D721Med (cell line): ENCODE results near the gene GNAL.

Experiments used
- DNase-seq: peaks from one replicate; pipeline ENCODE4 v3.0.0; 2011; ENCODE audit warnings: low spot score; ENCODE audit not compliant: insufficient read length
- FAIRE-seq: peaks from 2 replicates; lab custom pipeline; 2011; peaks lifted over from hg19 to GRCh38; lab: Jason Lieb, UNC
- TF ChIP-seq, protein P1 (sequence below): IDR thresholded peaks from 2 replicates; pipeline ENCODE4 v1.5.1; 2012; ENCODE audit warnings: mild to moderate bottlenecking, control low read depth; ENCODE audit not compliant: insufficient read depth; ENCODE audit errors: missing control alignments

GNAL gene

GRCh38 chr18:11791131-11791530, 102.1 kb downstream of the GNAL start:
- FAIRE-seq (no peak), DNase-seq (no peak)
- TF ChIP-seq, protein P1, sequence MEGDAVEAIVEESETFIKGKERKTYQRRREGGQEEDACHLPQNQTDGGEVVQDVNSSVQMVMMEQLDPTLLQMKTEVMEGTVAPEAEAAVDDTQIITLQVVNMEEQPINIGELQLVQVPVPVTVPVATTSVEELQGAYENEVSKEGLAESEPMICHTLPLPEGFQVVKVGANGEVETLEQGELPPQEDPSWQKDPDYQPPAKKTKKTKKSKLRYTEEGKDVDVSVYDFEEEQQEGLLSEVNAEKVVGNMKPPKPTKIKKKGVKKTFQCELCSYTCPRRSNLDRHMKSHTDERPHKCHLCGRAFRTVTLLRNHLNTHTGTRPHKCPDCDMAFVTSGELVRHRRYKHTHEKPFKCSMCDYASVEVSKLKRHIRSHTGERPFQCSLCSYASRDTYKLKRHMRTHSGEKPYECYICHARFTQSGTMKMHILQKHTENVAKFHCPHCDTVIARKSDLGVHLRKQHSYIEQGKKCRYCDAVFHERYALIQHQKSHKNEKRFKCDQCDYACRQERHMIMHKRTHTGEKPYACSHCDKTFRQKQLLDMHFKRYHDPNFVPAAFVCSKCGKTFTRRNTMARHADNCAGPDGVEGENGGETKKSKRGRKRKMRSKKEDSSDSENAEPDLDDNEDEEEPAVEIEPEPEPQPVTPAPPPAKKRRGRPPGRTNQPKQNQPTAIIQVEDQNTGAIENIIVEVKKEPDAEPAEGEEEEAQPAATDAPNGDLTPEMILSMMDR: no peak

- no peak for FAIRE-seq
- TF ChIP-seq, protein P1: no peak
- DNase-seq: no peak
These were observed 103.6 kb downstream of the GNAL start for GRCh38 chr18:11792632-11793031.

GRCh38 chr18:11794195-11794594, 105.1 kb downstream of the GNAL start:
- TF ChIP-seq, protein P1: no peak
- no peak for FAIRE-seq
- DNase-seq: no peak

GRCh38 chr18:11795916-11796315, 106.9 kb downstream of the GNAL start:
- TF ChIP-seq, protein P1: no peak
- FAIRE-seq (no peak), DNase-seq (no peak)

DNA sequence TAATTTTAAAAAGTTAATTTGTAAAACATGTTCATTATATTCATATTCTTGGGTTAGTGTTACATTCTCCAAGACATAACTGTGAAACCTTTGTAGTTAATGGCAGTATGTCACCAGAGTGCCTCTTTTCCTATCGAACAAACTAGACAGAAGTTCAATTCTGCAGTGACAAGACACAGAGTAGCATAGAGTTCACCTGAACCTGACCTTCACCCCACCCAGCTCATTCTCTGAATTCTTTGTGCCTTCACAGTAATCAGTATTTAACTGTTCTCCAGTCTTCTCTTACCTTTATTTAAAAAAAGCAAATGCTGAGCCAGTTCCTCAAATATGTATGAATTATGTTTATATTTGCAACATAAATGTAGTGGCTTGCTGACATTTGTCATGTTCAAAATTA, 109.2 kb downstream of the GNAL start:
- DNase-seq (no peak), FAIRE-seq (no peak)
- TF ChIP-seq, protein P1: no peak

DNA sequence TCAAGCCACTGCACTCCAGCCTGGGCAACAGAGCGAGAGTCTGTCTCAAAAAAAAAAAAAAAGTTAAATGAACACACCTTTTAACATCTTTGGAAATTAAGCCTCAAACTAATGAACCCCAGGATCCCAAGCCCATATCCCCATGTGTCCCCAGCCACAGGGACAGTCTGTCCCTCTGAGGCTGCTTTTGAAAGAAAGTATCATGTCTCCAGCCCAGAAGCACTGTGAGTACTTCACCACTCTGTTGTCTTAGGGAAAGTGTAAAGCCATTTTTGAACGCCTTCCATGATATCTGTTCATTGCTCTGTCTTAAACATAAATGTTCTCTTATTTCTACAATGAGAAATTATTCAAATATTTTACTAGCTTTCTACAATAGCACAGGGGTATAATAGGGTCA, 110.0 kb downstream of the GNAL start:
- TF ChIP-seq, protein P1: no peak
- DNase-seq: no peak
- FAIRE-seq: no peak

- TF ChIP-seq, protein P1: no peak
- no peak for FAIRE-seq
- DNase-seq: no peak
These were observed 111.7 kb downstream of the GNAL start for GRCh38 chr18:11800566-11801334.
